Stimulated activated CD4-positive, alpha-beta T cell treated with anti-CD3 and anti-CD28 coated beads, Interleukin-12 subunit alpha, Interleukin-12 subunit beta, amount 100 ng/mL, for 24 hours (primary cell): ENCODE data around the gene NLK.

Source experiments
- DNase-seq, 2 experiments: peaks; one replicate each; pipeline ENCODE4 v3.0.0-alpha.2; 2020; ENCODE audit warnings: low read depth in 2 of 2

NLK gene

DNA sequence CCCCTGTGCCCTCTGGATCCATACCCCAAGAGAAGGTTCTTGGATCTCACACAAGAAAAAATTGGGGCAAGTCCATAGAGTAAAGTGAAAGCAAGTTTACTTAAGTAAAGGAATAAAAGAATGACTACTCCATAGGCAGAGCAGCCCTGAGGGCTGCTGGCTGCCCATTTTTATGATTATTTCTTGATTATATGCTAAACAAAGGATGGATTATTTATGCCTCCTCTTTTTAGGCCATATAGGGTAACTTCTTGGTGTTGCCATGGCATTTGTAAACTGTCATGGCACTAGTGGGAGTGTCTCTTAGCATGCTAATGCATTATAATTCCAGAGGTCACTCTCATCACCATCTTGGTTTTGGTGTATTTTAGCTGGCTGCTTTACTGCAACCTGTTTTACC, 70.8 kb downstream of the NLK start:
- DNase-seq: no peak

DNA sequence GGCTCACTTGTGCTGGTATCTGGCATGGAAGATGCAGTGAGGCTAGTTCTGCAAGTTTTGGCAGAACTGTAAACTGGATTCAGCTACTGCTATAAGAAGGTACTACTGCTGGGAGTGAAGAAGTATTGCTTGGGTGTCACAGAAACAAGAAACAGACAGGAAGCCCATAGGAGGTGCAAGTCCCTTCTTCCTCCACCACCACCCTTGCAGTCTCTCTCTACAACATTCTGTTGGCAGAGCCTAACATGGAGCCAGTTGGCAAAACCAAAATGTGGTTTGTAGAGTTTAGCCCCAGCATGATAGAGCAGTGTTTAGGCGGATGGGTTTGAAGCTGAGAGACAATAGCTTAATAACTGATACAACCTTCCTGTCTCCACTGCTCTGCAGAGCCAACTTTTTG, 72.6 kb downstream of the NLK start:
- no peak for DNase-seq

DNA sequence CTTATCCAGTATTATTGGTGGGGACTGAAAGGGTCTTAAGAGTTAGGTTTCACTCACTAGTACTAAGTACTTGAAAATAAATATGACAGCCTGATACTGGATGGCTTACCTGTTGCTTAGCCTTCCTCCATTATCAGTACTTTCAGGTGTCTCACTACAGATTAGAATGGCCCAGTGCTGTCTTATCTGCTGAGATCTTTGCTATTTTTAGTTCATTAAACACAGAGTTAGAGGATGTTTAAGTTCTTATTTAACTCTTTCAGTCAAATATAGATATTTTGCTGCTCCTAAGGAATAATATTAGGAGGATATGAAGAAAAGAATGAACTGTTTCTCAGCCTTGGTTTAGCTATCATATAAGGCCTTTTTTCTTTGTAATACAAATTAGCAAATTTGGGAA, 74.8 kb downstream of the NLK start:
- DNase-seq: no peak

DNA sequence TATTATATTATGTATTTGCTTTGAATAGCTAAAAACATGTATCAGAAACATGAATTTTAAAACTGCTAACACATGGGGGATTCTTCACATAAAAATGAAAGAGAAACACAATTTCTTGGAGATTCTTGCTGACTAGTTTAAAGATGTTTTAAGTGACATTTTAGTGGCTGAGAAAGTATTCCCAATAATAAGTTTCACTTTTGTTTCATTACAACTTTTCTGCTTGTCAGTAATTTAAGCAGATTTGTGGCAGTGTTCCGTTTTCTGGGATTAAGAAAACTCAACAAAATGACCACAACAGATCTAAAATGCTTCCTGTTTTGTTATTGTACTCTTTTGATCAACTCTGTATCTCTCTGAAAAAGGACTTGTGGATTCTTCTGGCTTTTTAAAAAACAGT, 75.9 kb downstream of the NLK start:
- no peak for DNase-seq

DNA sequence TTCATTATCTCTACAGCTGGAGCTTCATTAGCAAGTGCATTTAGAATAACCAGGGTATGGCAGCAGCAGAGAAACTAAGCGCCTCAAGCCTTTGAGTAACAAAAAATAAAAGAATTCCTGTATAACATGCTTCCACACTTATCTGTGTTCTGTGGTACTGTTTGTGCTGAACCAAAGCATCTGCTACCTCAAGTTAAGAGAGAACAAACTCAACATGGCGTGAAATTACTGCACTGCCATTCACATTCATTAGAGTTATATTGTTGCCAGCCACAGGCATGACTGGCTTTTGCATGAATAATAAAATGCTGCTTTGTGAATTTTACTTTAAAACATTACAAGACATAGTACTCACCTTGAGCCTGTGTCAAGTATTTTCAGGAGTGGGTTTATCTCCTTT, 76.6 kb downstream of the NLK start:
- no peak for DNase-seq

DNA sequence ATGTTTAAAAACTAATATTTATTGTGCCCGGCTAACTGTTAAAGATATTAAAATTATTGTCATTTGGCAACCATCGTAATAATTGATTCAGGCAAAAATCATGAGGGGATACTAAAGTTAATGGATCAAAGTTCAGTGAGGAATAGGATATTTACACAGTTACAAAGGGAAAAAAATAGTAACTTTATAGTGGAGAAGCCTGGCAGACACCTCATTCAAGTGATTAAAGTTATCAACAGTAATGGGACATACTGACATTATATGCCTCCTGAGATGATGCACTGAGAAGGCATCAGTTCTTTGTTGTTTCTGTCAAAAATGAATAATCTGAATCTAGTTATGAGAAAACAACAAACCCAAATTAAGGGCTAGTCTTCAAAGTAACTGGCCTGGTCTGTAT, 77.1 kb downstream of the NLK start:
- no peak for DNase-seq

DNA sequence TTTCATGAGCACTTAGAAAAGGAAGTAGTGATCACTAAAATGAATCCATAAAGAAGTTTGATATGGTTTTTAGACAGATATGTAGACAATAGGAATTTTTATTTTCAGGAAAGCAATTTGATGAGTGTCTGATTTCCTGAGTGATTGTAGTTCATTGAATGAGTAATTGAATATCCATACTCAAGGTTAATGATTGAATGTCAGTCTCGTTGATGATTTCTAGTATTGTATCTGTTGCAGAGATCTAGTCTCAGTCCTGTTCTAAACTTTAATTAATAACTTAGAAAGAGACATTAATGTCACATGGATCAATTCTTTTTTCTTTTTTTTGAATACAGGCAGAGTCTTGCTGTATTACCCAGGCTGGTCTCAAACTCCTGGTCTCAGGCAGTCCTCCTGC, 78.3 kb downstream of the NLK start:
- DNase-seq: no peak

DNA sequence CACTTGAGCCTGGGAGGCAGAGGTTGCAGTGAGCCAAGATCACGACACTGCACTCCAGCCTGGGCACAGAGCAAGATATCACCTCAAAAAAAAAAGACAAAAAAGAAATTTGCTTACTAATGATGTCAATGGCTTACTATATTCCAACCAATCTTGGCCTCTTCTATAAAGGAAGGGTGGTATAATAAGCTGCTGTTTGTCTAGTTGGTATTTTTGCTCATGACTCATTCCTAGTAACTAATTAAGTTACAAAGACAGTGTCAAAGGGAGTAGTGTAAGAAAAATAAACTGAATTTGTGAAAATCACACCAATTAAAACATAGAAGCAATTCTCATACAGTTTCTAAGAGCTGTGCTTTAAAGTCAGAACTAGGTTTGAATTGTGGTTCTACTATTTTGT, 82.5 kb downstream of the NLK start:
- DNase-seq: no peak

DNA sequence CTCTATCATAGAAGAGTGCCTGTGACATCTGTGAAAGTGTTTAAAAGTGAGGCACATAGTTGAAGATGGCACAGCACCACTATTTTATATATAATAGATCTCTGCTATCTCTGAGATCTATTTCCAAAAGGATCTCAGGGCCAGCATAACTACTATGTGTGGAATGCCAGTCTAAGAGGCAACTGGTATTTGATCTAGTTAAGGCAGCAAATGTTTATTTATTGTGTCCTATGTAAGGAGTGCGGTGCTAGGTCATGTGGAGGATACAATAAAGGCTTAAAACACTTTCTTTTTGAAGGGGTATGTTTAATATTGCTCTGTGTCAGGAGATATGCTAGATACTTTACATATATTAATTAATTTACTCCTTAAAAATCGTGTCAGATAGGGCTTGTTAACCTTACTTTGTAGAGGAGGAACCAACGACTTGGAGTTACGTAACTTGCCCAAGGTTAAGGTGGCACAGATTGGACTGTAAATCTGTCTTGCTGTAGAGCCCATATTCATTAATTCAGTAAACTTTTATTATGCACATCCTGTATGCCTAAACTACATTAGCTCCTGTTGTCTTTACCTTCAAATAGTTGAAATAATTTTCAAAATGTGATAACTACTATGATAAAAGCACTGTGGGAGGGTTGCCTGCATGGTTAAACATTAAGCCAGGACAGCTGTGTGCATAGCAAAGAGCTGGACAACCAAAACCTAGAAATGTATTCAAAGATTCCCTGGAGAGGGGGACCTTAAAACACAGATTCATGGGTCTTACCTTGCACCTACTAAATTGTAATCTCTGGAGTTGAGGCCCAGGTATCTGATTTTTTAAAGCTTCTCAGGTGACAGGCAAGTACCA, 83.3 kb downstream of the NLK start:
- no peak for DNase-seq

DNA sequence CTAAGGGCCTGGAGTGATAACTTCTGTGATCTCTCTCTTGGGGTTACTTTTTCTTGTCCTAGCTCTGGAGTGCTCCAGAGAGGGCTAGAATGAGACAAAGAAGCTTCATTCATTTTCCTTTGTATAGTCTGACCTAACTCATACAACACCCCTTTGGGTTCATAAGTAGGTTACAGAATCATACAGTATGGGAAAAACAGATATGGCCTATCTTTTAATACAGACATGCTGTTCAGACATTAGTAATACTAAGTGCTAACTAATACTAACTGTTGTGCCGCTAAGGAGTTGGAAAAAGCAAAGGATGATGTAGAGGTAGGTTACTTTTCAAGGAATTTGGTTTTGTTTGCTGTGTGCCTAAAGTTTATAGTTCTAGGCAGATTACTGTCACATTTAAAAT, 84.7 kb downstream of the NLK start:
- no peak for DNase-seq

DNA sequence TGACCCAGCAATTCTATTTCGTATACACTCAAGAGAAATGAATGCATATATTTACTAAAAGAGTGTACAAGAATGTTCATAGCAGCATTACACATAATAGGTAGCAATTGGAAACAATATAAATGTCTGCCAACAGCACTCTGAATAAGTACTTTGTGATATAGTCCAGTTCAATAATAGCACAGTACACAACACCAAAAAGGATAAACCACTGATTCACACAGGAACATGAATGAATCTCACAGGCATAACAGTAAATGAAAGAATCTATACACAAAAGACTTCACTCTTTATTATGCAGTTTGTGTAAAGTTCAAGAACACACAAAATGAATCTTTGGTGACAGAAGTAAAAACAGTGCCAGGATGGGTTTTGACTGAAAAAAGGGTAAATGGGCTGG, 86.3 kb downstream of the NLK start:
- no peak for DNase-seq

DNA sequence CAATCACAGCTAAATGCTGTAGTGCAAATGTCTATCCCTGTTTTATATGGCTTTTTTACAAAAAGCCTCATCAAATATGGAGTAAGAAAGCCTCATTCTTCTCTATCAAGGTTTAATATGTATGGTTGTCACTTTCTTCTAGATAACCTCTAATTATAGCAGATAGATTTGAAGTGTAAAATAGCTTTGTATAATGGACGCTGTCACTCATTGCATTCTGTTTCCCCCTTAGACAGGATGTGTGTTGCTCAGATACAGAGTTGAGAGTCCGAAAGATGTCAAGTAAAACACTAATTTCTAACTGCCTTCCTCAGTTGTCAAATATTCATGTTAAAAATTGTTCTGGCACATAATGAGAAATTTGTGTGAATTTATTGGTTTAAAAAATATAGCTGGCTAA, 88.0 kb downstream of the NLK start:
- DNase-seq: no peak

DNA sequence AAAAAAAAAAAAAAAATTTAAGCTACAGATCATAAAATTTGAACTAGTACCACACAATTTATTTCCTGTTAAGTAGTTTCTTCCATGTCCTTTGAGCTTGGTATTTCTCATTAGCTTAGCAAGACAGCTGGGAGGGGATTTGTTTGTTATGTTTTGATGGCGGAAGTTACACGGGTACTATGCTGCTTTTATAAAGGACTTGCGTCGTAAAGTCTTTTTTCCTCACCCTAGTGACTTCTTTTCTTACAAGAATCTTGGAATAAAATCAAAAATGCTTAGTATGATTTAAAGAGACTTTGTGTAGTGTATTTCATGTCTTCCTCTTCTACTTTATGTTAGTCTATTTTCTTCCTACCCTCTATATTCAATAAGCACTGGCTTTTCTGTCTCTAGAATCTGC, 89.1 kb downstream of the NLK start:
- no peak for DNase-seq

DNA sequence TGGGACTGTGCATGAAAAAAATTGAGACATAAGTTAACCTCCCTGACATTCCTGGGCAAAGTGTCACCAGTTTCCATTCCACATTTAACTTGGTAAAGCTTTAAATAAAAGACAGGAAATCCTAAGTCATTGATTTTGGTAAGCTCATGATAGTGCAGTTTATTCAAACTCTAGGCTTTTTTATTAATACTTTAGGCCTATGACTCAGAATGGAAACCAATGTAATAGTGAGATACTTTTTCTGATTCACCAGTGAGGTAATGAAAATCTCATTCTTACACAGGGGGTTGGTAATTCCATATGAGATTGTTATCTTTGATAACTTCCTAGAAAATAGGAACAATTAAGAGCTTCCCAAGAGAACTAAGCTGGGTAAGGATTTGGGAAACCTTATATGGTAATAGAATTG, 91.1 kb downstream of the NLK start:
- no peak for DNase-seq

DNA sequence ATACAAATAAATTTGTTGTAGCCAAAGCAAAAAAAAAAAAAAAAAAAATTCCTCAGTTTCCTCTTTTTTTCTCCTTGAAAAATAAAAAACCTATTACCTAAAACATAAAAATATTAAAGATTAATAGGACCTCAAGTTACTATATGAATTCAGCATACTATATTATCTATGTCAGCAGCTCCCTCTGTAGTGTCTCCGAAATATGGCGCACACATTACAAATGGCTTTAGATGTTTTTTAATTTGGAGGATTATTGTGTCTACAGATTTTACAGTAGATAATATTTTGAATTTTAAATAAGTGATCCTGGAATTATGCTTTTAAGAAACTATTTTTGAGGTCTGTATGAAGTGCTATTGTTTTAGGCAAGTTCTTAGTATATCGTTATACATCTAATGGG, 94.4 kb downstream of the NLK start:
- no peak for DNase-seq

DNA sequence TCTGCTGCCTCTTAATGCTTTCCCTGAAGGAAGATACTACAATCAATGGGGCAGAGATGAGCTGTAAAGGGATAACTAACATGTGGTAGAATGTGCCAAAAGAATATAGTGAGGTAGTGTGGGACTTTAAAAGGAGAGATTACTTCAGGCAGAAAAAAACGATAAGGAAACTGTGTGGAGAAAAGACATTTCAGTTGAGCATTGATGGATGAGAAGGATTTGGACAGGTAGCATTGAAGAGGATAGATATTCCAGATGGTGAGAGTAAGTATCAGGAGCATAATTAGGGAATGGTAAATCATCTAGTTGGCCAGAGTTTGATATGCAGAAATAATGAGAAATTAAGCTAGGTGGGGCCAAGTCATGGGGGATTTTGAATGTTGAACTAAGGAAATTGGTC, 97.3 kb downstream of the NLK start:
- no peak for DNase-seq

DNA sequence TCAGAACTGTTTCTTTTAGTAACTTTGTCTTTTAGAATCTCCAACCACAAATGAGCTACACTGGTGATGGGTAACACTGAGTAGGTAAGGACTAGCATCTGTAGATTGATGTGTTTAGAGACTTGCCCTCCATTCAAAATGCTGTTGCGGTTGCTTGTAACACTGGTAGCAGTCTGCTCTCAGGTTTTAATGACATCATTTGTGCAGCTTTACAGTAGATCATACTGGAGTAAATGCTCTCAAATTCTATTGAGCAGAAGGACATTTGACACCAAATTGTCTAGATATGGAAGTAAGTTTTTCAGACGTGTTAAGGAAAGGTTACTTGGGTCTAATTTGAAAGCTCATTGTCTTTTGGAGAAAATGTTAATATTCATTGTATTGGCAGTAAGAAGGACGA, 98.8 kb downstream of the NLK start:
- no peak for DNase-seq

DNA sequence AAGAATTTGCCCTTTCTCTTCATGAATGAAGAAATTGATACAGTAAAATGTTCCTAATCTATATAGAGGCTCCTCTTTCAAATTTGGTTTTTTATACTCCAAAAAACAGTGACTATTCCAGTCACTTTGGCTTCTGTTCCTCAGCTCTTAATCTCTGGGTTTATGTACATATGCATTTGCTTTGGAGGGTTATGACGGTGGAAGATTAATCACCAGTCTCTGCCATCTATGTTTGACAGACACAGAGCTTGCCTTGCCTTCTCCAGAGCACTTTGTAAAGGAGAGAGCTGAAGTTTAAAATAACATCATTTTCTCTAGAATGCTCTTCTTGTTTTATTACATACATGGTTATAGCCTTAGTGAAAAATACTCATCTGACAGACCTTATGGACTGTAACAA, 99.3 kb downstream of the NLK start:
- no peak for DNase-seq

DNA sequence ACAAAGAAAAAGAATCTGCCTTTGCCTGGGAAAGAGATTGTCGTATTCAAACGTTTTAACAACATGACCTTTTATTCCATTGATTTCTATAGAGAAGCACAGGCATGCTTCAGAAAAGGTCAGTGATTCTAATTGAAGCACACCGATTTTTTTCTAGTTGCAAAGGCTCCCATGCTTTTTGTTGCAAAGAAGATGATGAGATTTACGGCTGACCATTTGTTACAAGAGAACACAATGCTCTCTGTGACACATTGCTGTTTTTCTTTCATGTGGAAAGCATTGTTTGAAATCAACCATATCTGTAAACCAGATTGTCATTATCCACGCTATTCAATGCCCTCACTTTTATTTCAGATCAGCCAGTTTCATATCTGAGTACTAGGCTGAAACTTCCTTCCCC, 99.8 kb downstream of the NLK start:
- no peak for DNase-seq

DNA sequence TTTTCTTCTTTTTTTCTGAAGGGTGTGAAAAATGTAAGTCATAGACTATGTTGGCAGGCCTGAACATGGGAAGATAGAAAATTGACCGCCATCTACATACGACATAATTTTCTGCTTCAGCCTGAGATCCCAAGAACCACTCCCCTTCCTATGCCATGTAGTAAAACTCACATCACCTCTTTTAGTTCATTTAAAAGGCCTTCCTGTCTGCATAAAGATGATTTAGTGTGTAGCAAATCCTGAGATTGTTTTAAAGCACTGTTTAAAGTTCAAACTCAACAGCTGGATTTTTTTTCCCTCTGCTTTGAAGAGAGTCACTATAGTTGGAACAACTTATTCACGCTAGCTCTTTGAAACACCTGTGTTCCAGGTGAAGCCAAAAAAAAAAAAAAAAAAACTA, 101.5 kb downstream of the NLK start:
- no peak for DNase-seq

DNA sequence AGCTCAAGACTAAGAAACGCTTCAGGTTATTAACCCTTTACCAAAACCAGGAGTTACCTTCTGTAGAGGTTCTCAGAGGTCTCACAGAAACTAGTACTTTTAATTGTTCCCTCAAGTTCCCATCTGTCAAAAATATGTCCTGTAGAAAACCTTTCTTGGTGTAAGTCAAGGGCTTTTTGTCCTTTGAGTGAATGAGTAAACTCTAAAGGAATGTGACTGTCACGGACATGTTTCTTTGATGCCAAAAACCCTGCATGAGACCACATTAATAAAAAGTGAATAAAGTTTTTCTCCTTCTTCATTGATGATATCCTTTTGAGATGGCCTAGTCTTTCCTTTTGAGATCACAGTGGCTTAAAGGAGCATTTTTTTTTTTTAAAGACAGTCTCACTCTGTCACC, 102.9 kb downstream of the NLK start:
- no peak for DNase-seq

DNA sequence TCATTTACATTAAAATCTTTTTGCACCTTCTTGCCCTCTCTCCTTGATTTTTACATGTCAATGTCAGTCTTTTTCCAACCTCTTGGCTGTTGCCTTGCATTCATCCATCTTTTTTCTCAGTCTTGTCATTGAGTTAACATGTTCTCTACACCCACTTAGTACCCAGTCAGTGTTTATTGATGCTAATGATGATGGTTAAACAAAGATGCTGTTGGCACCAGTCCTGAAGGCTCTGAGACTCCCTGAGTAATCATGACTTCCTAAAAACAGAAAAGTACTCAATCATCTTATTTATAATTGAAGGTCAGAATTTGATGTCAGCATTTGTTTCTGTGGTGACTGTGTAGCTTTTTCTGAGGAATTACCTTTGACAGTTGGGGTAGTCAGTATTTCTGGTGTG, 104.5 kb downstream of the NLK start:
- no peak for DNase-seq

DNA sequence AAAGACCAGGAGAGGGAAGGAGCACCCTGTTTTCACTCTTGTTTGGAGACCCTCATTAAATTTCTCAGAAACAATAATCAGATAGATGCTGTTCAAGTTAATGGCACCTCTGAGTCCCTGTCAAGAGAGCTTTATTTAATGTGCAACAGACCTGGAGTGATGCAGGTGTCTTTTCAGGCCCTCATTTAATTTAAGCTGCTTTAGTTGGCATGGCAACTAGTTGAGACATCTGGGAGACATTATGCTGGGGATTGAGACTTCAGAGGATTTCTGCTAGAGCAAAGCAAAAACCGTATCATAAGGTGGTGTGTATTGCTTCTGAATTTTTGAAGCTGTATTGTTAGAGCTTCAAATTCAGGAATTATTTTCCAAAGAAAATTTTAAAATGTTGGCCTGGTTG, 108.5 kb downstream of the NLK start:
- DNase-seq: no peak

DNA sequence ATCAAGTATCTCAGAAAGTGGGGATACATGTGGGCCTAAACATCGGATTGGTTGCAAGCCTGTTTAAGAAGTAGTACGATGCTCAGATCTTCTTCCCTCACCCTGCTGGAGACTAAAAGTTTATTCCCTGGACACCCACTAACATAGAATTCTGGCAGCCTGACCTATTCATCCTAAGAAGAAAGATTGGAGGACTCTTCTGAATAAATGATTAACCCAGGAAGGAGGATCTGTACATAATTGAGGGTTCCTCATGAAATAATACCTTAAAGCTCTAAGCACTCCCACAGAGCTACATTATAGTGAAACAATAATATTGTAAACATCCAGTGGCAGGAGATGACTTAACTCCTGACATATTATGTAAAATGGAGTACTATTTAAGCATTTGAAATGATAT, 111.7 kb downstream of the NLK start:
- DNase-seq: no peak
